ENCODE measurements around the gene IGF1.
"Not testable (repeated sequence)": the region's sequence is repeated elsewhere in the genome, so short reads cannot be mapped to it uniquely, and the experiment has no call there.

The IGF1 gene

DNA sequence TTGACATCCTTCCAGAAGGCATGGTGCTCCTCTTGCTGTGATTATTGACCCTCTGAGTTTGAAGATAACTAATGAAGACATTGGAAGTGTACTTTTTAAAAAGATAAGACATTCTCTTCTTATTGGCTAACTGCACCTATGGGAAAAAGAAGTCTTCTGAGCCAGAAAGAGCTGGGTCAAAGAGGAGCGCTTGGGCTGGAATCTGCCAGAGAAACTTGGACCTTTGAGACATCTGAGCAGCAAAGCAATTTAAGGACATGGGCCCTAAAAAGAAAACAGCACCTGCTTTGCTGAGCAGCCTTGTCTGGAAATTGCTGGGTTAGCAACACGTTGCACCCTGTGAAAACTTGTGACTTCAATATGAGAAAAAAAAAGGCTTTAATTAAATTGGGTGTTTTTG, 27.8 kb downstream of the IGF1 start:
- Histone ChIP-seq H2BK5ac (ENCODE audit: low read depth, low read length, poor library complexity, severe bottlenecking) (no peak overlapping the region), H3K14ac (ENCODE audit: low read length in 2 of 2) (no peak overlapping the region), H3K9me3 (ENCODE audit: control insufficient read depth, low read length) (no peaks in the 10 kb centered on the region), H3K27me3 (ENCODE audit: control insufficient read depth in 1 of 2, insufficient read depth in 1 of 2, low read length in 2 of 2) (no peaks in the 10 kb centered on the region), H3K9ac (ENCODE audit: low read length) (no peak overlapping the region), H3K36me3 (ENCODE audit: control insufficient read depth in 1 of 2, insufficient read depth in 2 of 2, low read depth in 1 of 2, low read length in 2 of 2) (no peaks in the 10 kb centered on the region), H2BK12ac (ENCODE audit: low read length in 2 of 2) (no peak overlapping the region), H3K79me1 (replicated peaks; ENCODE audit: low read length, poor library complexity, severe bottlenecking) (no peaks in the 10 kb centered on the region), H3K23ac (ENCODE audit: low read length in 2 of 2) (no peak overlapping the region), H2AK5ac (ENCODE audit: low read length, severe bottlenecking) (no peak overlapping the region), H3K4me1 (ENCODE audit: control insufficient read depth, insufficient read depth, low read depth, low read length) (no peaks in the 10 kb centered on the region), H2AFZ (ENCODE audit: low read depth, low read length) (no peak overlapping the region), H2BK15ac (ENCODE audit: low read depth, poor library complexity, severe bottlenecking) (no peak overlapping the region), H3K4me2 (ENCODE audit: low read length, poor library complexity, severe bottlenecking) (no peak overlapping the region), H4K91ac (ENCODE audit: low read length) (no peak overlapping the region), H4K8ac (ENCODE audit: low read length) (no peak overlapping the region), H2BK120ac (ENCODE audit: low read depth, low read length) (no peak overlapping the region), H3K4me3 (ENCODE audit: insufficient read depth in 1 of 2, low read depth in 1 of 2, low read length in 2 of 2) (no peak overlapping the region), H3K18ac (ENCODE audit: low read depth in 1 of 2, low read length in 2 of 2) (no peak overlapping the region), H3K27ac (ENCODE audit: low read length, poor library complexity, severe bottlenecking) (no peak overlapping the region), H3K4ac (ENCODE audit: low read depth in 1 of 2, low read length in 2 of 2) (no peak overlapping the region)
- DNase-seq = no peak
- WGBS = 69% methylated on average over 2 of the region's 2 CpGs

DNA sequence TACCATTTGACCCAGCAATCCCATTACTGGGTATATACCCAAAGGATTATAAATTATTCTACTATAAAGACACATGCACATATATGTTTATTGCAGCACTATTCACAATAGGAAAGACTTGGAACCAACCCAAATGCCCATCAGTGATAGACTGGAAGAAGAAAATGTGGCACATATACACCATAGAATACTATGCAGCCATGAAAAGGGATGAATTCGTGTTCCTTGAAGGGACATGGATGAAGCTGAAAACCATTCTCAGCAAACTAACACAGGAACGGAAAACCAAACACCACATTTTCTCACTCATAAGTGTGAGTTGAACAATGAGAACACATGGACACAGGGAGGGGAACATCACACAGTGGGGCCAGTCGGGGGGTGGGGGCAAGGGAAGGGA, 31.3 kb downstream of the IGF1 start:
- H3K79me1 ChIP-seq (replicated peaks; ENCODE audit: low read length, poor library complexity, severe bottlenecking); H2BK12ac ChIP-seq (ENCODE audit: low read length in 2 of 2); H2AFZ ChIP-seq (ENCODE audit: low read depth, low read length); H3K9me3 ChIP-seq (ENCODE audit: control insufficient read depth, low read length); H3K18ac ChIP-seq (ENCODE audit: low read depth in 1 of 2, low read length in 2 of 2); H3K4me3 ChIP-seq (ENCODE audit: insufficient read depth in 1 of 2, low read depth in 1 of 2, low read length in 2 of 2); H3K27ac ChIP-seq (ENCODE audit: low read length, poor library complexity, severe bottlenecking); H3K4ac ChIP-seq (ENCODE audit: low read depth in 1 of 2, low read length in 2 of 2); H2BK5ac ChIP-seq (ENCODE audit: low read depth, low read length, poor library complexity, severe bottlenecking); H3K36me3 ChIP-seq (ENCODE audit: control insufficient read depth in 1 of 2, insufficient read depth in 2 of 2, low read depth in 1 of 2, low read length in 2 of 2); H3K23ac ChIP-seq (ENCODE audit: low read length in 2 of 2); H3K9ac ChIP-seq (ENCODE audit: low read length); H3K4me1 ChIP-seq (ENCODE audit: control insufficient read depth, insufficient read depth, low read depth, low read length); H2AK5ac ChIP-seq (ENCODE audit: low read length, severe bottlenecking); H2BK120ac ChIP-seq (ENCODE audit: low read depth, low read length); H2BK15ac ChIP-seq (ENCODE audit: low read depth, poor library complexity, severe bottlenecking); H4K91ac ChIP-seq (ENCODE audit: low read length); H3K27me3 ChIP-seq (ENCODE audit: control insufficient read depth in 1 of 2, insufficient read depth in 1 of 2, low read length in 2 of 2); DNase-seq; H3K4me2 ChIP-seq (ENCODE audit: low read length, poor library complexity, severe bottlenecking); H3K14ac ChIP-seq (ENCODE audit: low read length in 2 of 2); H4K8ac ChIP-seq (ENCODE audit: low read length): not testable (repeated sequence)
- WGBS = 67% methylated on average over 1 of the region's 3 CpGs

- not testable (repeated sequence) for H4K8ac ChIP-seq (ENCODE audit: low read length); H3K79me1 ChIP-seq (replicated peaks; ENCODE audit: low read length, poor library complexity, severe bottlenecking); H3K9ac ChIP-seq (ENCODE audit: low read length); H3K14ac ChIP-seq (ENCODE audit: low read length in 2 of 2); H2AFZ ChIP-seq (ENCODE audit: low read depth, low read length); H2BK120ac ChIP-seq (ENCODE audit: low read depth, low read length); H3K18ac ChIP-seq (ENCODE audit: low read depth in 1 of 2, low read length in 2 of 2); H3K4ac ChIP-seq (ENCODE audit: low read depth in 1 of 2, low read length in 2 of 2); H3K23ac ChIP-seq (ENCODE audit: low read length in 2 of 2); H2AK5ac ChIP-seq (ENCODE audit: low read length, severe bottlenecking); H3K27ac ChIP-seq (ENCODE audit: low read length, poor library complexity, severe bottlenecking); H3K27me3 ChIP-seq (ENCODE audit: control insufficient read depth in 1 of 2, insufficient read depth in 1 of 2, low read length in 2 of 2); H3K9me3 ChIP-seq (ENCODE audit: control insufficient read depth, low read length); H3K4me3 ChIP-seq (ENCODE audit: insufficient read depth in 1 of 2, low read depth in 1 of 2, low read length in 2 of 2); DNase-seq; H2BK12ac ChIP-seq (ENCODE audit: low read length in 2 of 2); H4K91ac ChIP-seq (ENCODE audit: low read length); H3K36me3 ChIP-seq (ENCODE audit: control insufficient read depth in 1 of 2, insufficient read depth in 2 of 2, low read depth in 1 of 2, low read length in 2 of 2); H2BK5ac ChIP-seq (ENCODE audit: low read depth, low read length, poor library complexity, severe bottlenecking); H3K4me2 ChIP-seq (ENCODE audit: low read length, poor library complexity, severe bottlenecking); H2BK15ac ChIP-seq (ENCODE audit: low read depth, poor library complexity, severe bottlenecking); H3K4me1 ChIP-seq (ENCODE audit: control insufficient read depth, insufficient read depth, low read depth, low read length)
- WGBS = 78% methylated on average over 3 of the region's 3 CpGs
Measured at GRCh38 chr12:102447426-102447825, 32.9 kb downstream of the IGF1 start.

DNA sequence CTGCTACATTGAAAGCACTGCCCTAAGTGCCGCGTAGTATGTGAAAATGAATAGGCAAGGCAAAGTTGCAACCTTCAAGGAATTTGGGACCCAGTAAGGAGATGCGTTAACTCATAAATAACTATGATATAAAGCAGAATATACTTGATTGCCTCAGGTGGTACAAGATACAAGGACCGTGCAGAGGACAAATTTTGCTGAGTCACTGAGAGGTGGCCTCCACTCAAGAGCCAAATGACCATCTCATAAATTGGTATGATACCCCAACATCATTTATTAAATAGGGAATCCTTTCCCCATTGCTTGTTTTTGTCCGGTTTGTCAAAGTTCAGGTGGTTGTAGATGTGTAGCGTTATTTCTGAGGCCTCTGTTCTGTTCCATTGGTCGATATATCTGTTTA, 35.7 kb downstream of the IGF1 start:
- H3K4me3 ChIP-seq (ENCODE audit: insufficient read depth in 1 of 2, low read depth in 1 of 2, low read length in 2 of 2) = no peak overlapping the region
- no peak overlapping the region for H3K9ac ChIP-seq (ENCODE audit: low read length)
- H3K4me1 ChIP-seq (ENCODE audit: control insufficient read depth, insufficient read depth, low read depth, low read length) = no peaks in the 10 kb centered on the region
- WGBS = 70% methylated on average over 6 of the region's 7 CpGs
- H4K91ac ChIP-seq (ENCODE audit: low read length) = no peak overlapping the region
- no peaks in the 10 kb centered on the region for H3K79me1 ChIP-seq (replicated peaks; ENCODE audit: low read length, poor library complexity, severe bottlenecking)
- H2AK5ac ChIP-seq (ENCODE audit: low read length, severe bottlenecking) = no peak overlapping the region
- H3K23ac ChIP-seq (ENCODE audit: low read length in 2 of 2) = no peak overlapping the region
- H3K14ac ChIP-seq (ENCODE audit: low read length in 2 of 2) = no peak overlapping the region
- H3K9me3 ChIP-seq (ENCODE audit: control insufficient read depth, low read length) = no peaks in the 10 kb centered on the region
- no peak overlapping the region for H2BK12ac ChIP-seq (ENCODE audit: low read length in 2 of 2)
- no peak overlapping the region for H4K8ac ChIP-seq (ENCODE audit: low read length)
- no peak overlapping the region for H2AFZ ChIP-seq (ENCODE audit: low read depth, low read length)
- no peak overlapping the region for H2BK15ac ChIP-seq (ENCODE audit: low read depth, poor library complexity, severe bottlenecking)
- no peaks in the 10 kb centered on the region for H3K27me3 ChIP-seq (ENCODE audit: control insufficient read depth in 1 of 2, insufficient read depth in 1 of 2, low read length in 2 of 2)
- no peak overlapping the region for H2BK5ac ChIP-seq (ENCODE audit: low read depth, low read length, poor library complexity, severe bottlenecking)
- H2BK120ac ChIP-seq (ENCODE audit: low read depth, low read length) = no peak overlapping the region
- no peak overlapping the region for H3K4ac ChIP-seq (ENCODE audit: low read depth in 1 of 2, low read length in 2 of 2)
- H3K18ac ChIP-seq (ENCODE audit: low read depth in 1 of 2, low read length in 2 of 2) = no peak overlapping the region
- no peak overlapping the region for H3K4me2 ChIP-seq (ENCODE audit: low read length, poor library complexity, severe bottlenecking)
- no peaks in the 10 kb centered on the region for H3K36me3 ChIP-seq (ENCODE audit: control insufficient read depth in 1 of 2, insufficient read depth in 2 of 2, low read depth in 1 of 2, low read length in 2 of 2)
- DNase-seq = no peak
- H3K27ac ChIP-seq (ENCODE audit: low read length, poor library complexity, severe bottlenecking) = no peak overlapping the region

All from mesenchymal stem cell (in vitro differentiated cells and primary cell).